Astrocyte (in vitro differentiated cells and primary cell): ENCODE data around the gene TBC1D14. TPM values are rescaled to one million over a fixed set of nuclear protein-coding genes. Genes with fewer than 3 reads are reported as not detected.

ENCODE experiments used
- DNase-seq: peaks from one replicate; pipeline ENCODE4 v3.0.0-alpha.2; 2010; ENCODE audit warnings: low read depth
- FAIRE-seq: peaks from 2 replicates; lab custom pipeline; 2011; peaks lifted over from hg19 to GRCh38; lab: Jason Lieb, UNC
- H2AFZ ChIP-seq: 2 replicates; pipeline ENCODE4 v1.6.0; 2012; ENCODE audit warnings: low read depth, low read length, inconsistent platforms
- H3K27ac ChIP-seq: 2 replicates; pipeline ENCODE4 v1.5.1; 2011; ENCODE audit warnings: low read depth, low read length, inconsistent platforms
- H3K27me3 ChIP-seq: 2 replicates; pipeline ENCODE4 v1.6.0; 2011; ENCODE audit warnings: low read length, inconsistent platforms; ENCODE audit not compliant: insufficient read depth
- H3K36me3 ChIP-seq: 2 replicates; pipeline ENCODE4 v1.5.1; 2011; ENCODE audit warnings: low read length, inconsistent platforms; ENCODE audit not compliant: insufficient read depth
- H3K4me1 ChIP-seq: 2 replicates; pipeline ENCODE4 v1.5.1; 2011; ENCODE audit warnings: low read length, inconsistent platforms; ENCODE audit not compliant: insufficient read depth
- H3K4me2 ChIP-seq: 2 replicates; pipeline ENCODE4 v1.6.0; 2012; ENCODE audit warnings: low read length, inconsistent platforms
- H3K4me3 ChIP-seq: 2 replicates; pipeline ENCODE4 v1.5.1; 2011; ENCODE audit warnings: low read depth, mild to moderate bottlenecking, low read length, inconsistent platforms; ENCODE audit not compliant: insufficient read depth
- H3K79me2 ChIP-seq: 2 replicates; pipeline ENCODE4 v1.6.0; 2012; ENCODE audit warnings: mild to moderate bottlenecking, low read length, inconsistent platforms; ENCODE audit not compliant: insufficient read depth
- H3K9ac ChIP-seq: 2 replicates; pipeline ENCODE4 v1.6.0; 2012; ENCODE audit warnings: mild to moderate bottlenecking, low read length, inconsistent platforms
- H3K9me3 ChIP-seq: 2 replicates; pipeline ENCODE4 v1.5.1; 2012; ENCODE audit warnings: low read depth, mild to moderate bottlenecking, low read length, inconsistent platforms; ENCODE audit not compliant: insufficient read depth
- H4K20me1 ChIP-seq: 2 replicates; pipeline ENCODE4 v1.6.0; 2012; ENCODE audit warnings: low read length, inconsistent platforms; ENCODE audit not compliant: insufficient read depth
- H3K27ac Mint-ChIP-seq: one replicate; pipeline ENCODE4 v1.8.0; 2021; ENCODE audit warnings: mild to moderate bottlenecking, mixed read lengths; ENCODE audit not compliant: unreplicated experiment
- H3K27me3 Mint-ChIP-seq: one replicate; pipeline ENCODE4 v1.8.0; 2021; ENCODE audit warnings: low read depth, mixed read lengths; ENCODE audit not compliant: unreplicated experiment
- H3K36me3 Mint-ChIP-seq: one replicate; pipeline ENCODE4 v1.8.0; 2021; ENCODE audit warnings: low read depth, mixed read lengths; ENCODE audit not compliant: unreplicated experiment
- H3K4me1 Mint-ChIP-seq: one replicate; pipeline ENCODE4 v1.8.0; 2021; ENCODE audit warnings: low read depth, mixed read lengths; ENCODE audit not compliant: unreplicated experiment
- H3K4me3 Mint-ChIP-seq: one replicate; pipeline ENCODE4 v1.8.0; 2021; ENCODE audit warnings: mild to moderate bottlenecking, moderate library complexity, mixed read lengths; ENCODE audit not compliant: unreplicated experiment
- H3K9me3 Mint-ChIP-seq: one replicate; pipeline ENCODE4 v1.8.0; 2021; ENCODE audit warnings: mild to moderate bottlenecking, mixed read lengths; ENCODE audit not compliant: unreplicated experiment
- CTCF ChIP-seq: IDR thresholded peaks from 2 replicates; pipeline ENCODE4 v1.5.1; 2011; ENCODE audit warnings: low read depth, mild to moderate bottlenecking, inconsistent platforms, low read length, moderate library complexity; ENCODE audit not compliant: insufficient read depth
- EZH2 ChIP-seq: IDR thresholded peaks from 2 replicates; pipeline ENCODE4 v1.6.1; 2012; ENCODE audit warnings: mild to moderate bottlenecking, low read length, inconsistent platforms; ENCODE audit not compliant: insufficient read depth
- total RNA-seq: library from RNA; stranded (reverse); gene quantifications from 2 replicates; pipeline ENCODE4 v1.2.1, GENCODE V29; 2021

Gene TBC1D14
- total RNA-seq, 1 donor from 2014 or later, result 30.4 TPM

GRCh38 chr4:7017446-7018048 lies 107.9 kb downstream of the TBC1D14 start:
- Histone ChIP-seq H3K79me2 (no peaks in the 10 kb centered on the region), H3K9me3 (no peaks in the 10 kb centered on the region), H2AFZ (no peak overlapping the region), H3K27ac (no peak overlapping the region), H4K20me1 (peaks cover 7% of the 10 kb centered on the region), H3K27me3 (no peaks in the 10 kb centered on the region), H3K4me3 (no peak overlapping the region), H3K9ac (no peak overlapping the region), H3K36me3 (peaks cover 4% of the 10 kb centered on the region), H3K4me2 (no peak overlapping the region), H3K4me1 (peaks cover 9% of the 10 kb centered on the region)
- Mint-ChIP-seq H3K9me3 (no peaks in the 10 kb centered on the region), H3K4me3 (no peak overlapping the region), H3K4me1 (peaks cover 25% of the 10 kb centered on the region), H3K27ac (no peak overlapping the region), H3K36me3 (peaks cover 30% of the 10 kb centered on the region), H3K27me3 (no peaks in the 10 kb centered on the region)
- FAIRE-seq (no peak), DNase-seq (no peak)
- TF ChIP-seq CTCF, result no peak

- no peaks in the 10 kb centered on the region for H3K27me3 ChIP-seq
- H3K79me2 ChIP-seq, result no peaks in the 10 kb centered on the region
- FAIRE-seq (no peak), DNase-seq (no peak)
- H3K36me3 Mint-ChIP-seq, result peaks cover 27% of the 10 kb centered on the region
- TF ChIP-seq CTCF (no peak), EZH2 (no peak)
- H3K4me3 ChIP-seq, result no peak overlapping the region
- no peak overlapping the region for H3K27ac ChIP-seq
- no peaks in the 10 kb centered on the region for H3K9me3 Mint-ChIP-seq
- H3K36me3 ChIP-seq, result peaks cover 3% of the 10 kb centered on the region
- H3K27ac Mint-ChIP-seq, result no peak overlapping the region
- H3K9me3 ChIP-seq, result no peaks in the 10 kb centered on the region
- peaks cover 28% of the 10 kb centered on the region for H3K4me1 Mint-ChIP-seq
- H3K4me2 ChIP-seq, result no peak overlapping the region
- no peaks in the 10 kb centered on the region for H3K27me3 Mint-ChIP-seq
- peaks cover 7% of the 10 kb centered on the region for H4K20me1 ChIP-seq
- no peak overlapping the region for H3K4me3 Mint-ChIP-seq
- no peak overlapping the region for H3K9ac ChIP-seq
- H3K4me1 ChIP-seq, result peaks cover 15% of the 10 kb centered on the region
- no peak overlapping the region for H2AFZ ChIP-seq
Observed at GRCh38 chr4:7018281-7018680, 108.7 kb downstream of the TBC1D14 start.

GRCh38 chr4:7019367-7019766 lies 109.7 kb downstream of the TBC1D14 start:
- Mint-ChIP-seq H3K27me3 (no peaks in the 10 kb centered on the region), H3K4me1 (peaks cover 32% of the 10 kb centered on the region), H3K9me3 (no peaks in the 10 kb centered on the region), H3K36me3 (peaks cover 28% of the 10 kb centered on the region), H3K27ac (no peak overlapping the region), H3K4me3 (peak overlapping the region; percentile 54)
- Histone ChIP-seq H4K20me1 (peaks cover 10% of the 10 kb centered on the region), H3K9me3 (no peaks in the 10 kb centered on the region), H3K36me3 (peaks cover 3% of the 10 kb centered on the region), H3K9ac (no peak overlapping the region), H3K4me3 (no peak overlapping the region), H3K4me1 (peaks cover 15% of the 10 kb centered on the region), H3K4me2 (no peak overlapping the region), H2AFZ (no peak overlapping the region), H3K79me2 (peaks cover 6% of the 10 kb centered on the region), H3K27me3 (no peaks in the 10 kb centered on the region), H3K27ac (no peak overlapping the region)
- FAIRE-seq, result no peak
- DNase-seq, result no peak
- no peak for TF ChIP-seq EZH2
- no peak for TF ChIP-seq CTCF
